Measurements from ENCODE around the gene KCTD8. TPM values are rescaled to one million over a fixed set of nuclear protein-coding genes. Genes with fewer than 3 reads are reported as not detected.

The KCTD8 gene
- total RNA-seq, 1 donor from 2014 or later = 0.68 TPM

GRCh38 chr4:44228326-44228725, 220.3 kb downstream of the KCTD8 start:
- no peaks in the 10 kb centered on the region for H3K79me2 ChIP-seq (ENCODE audit: insufficient read depth, low read length)
- TF ChIP-seq CTCF (IDR thresholded peaks at IDR 0.05; ENCODE audit: insufficient read depth, low read depth, low read length) (no peak), EZH2 (IDR thresholded peaks at IDR 0.05; ENCODE audit: insufficient read depth, low read length) (no peak)
- no peak overlapping the region for H3K9ac ChIP-seq (ENCODE audit: low read length)
- no peaks in the 10 kb centered on the region for H3K4me1 Mint-ChIP-seq (ENCODE audit: low read depth, unreplicated experiment)
- H2AFZ ChIP-seq (ENCODE audit: low read depth, low read length) = no peak overlapping the region
- H3K27ac ChIP-seq (ENCODE audit: low read depth, low read length) = no peak overlapping the region
- no peak overlapping the region for H3K4me3 Mint-ChIP-seq (ENCODE audit: unreplicated experiment)
- no peak for DNase-seq (ENCODE audit: low read depth)
- no peak overlapping the region for H3K4me3 ChIP-seq (ENCODE audit: insufficient read depth, low read depth, low read length)
- H3K4me2 ChIP-seq (ENCODE audit: low read length) = no peak overlapping the region
- no peak overlapping the region for H3K27ac Mint-ChIP-seq (ENCODE audit: unreplicated experiment)
- H3K27me3 ChIP-seq (ENCODE audit: insufficient read depth, low read length) = no peaks in the 10 kb centered on the region
- H3K4me1 ChIP-seq (ENCODE audit: insufficient read depth, low read length) = no peaks in the 10 kb centered on the region
- H3K36me3 ChIP-seq (ENCODE audit: insufficient read depth, low read length) = no peaks in the 10 kb centered on the region
- H3K9me3 ChIP-seq (ENCODE audit: insufficient read depth, low read depth, low read length) = no peaks in the 10 kb centered on the region
- no peaks in the 10 kb centered on the region for H4K20me1 ChIP-seq (ENCODE audit: insufficient read depth, low read length)
- peaks cover 5% of the 10 kb centered on the region for H3K9me3 Mint-ChIP-seq (ENCODE audit: unreplicated experiment)
- H3K27me3 Mint-ChIP-seq (ENCODE audit: low read depth, unreplicated experiment) = no peaks in the 10 kb centered on the region
- no peaks in the 10 kb centered on the region for H3K36me3 Mint-ChIP-seq (ENCODE audit: low read depth, unreplicated experiment)
- no peak for FAIRE-seq

- H3K4me1 ChIP-seq (ENCODE audit: insufficient read depth, low read length) = no peaks in the 10 kb centered on the region
- no peak overlapping the region for H3K27ac Mint-ChIP-seq (ENCODE audit: unreplicated experiment)
- H3K9me3 ChIP-seq (ENCODE audit: insufficient read depth, low read depth, low read length) = no peaks in the 10 kb centered on the region
- H3K79me2 ChIP-seq (ENCODE audit: insufficient read depth, low read length) = no peaks in the 10 kb centered on the region
- no peak for FAIRE-seq
- TF ChIP-seq EZH2 (IDR thresholded peaks at IDR 0.05; ENCODE audit: insufficient read depth, low read length) (no peak), CTCF (IDR thresholded peaks at IDR 0.05; ENCODE audit: insufficient read depth, low read depth, low read length) (no peak)
- no peaks in the 10 kb centered on the region for H3K27me3 Mint-ChIP-seq (ENCODE audit: low read depth, unreplicated experiment)
- peak; percentile 14 for DNase-seq (ENCODE audit: low read depth)
- no peak overlapping the region for H3K27ac ChIP-seq (ENCODE audit: low read depth, low read length)
- no peaks in the 10 kb centered on the region for H3K27me3 ChIP-seq (ENCODE audit: insufficient read depth, low read length)
- no peak overlapping the region for H3K4me2 ChIP-seq (ENCODE audit: low read length)
- H4K20me1 ChIP-seq (ENCODE audit: insufficient read depth, low read length) = no peaks in the 10 kb centered on the region
- no peak overlapping the region for H3K9ac ChIP-seq (ENCODE audit: low read length)
- H3K36me3 Mint-ChIP-seq (ENCODE audit: low read depth, unreplicated experiment) = no peaks in the 10 kb centered on the region
- H3K9me3 Mint-ChIP-seq (ENCODE audit: unreplicated experiment) = peaks cover 5% of the 10 kb centered on the region
- H2AFZ ChIP-seq (ENCODE audit: low read depth, low read length) = no peak overlapping the region
- H3K4me1 Mint-ChIP-seq (ENCODE audit: low read depth, unreplicated experiment) = no peaks in the 10 kb centered on the region
- no peaks in the 10 kb centered on the region for H3K36me3 ChIP-seq (ENCODE audit: insufficient read depth, low read length)
- H3K4me3 Mint-ChIP-seq (ENCODE audit: unreplicated experiment) = no peak overlapping the region
- no peak overlapping the region for H3K4me3 ChIP-seq (ENCODE audit: insufficient read depth, low read depth, low read length)
Measured at GRCh38 chr4:44221407-44221806, 227.2 kb downstream of the KCTD8 start.

GRCh38 chr4:44210750-44211149, 237.9 kb downstream of the KCTD8 start:
- H3K4me2 ChIP-seq (ENCODE audit: low read length) = no peak overlapping the region
- FAIRE-seq (no peak), DNase-seq (ENCODE audit: low read depth) (no peak)
- TF ChIP-seq CTCF (IDR thresholded peaks at IDR 0.05; ENCODE audit: insufficient read depth, low read depth, low read length) = no peak
- no peak for TF ChIP-seq EZH2 (IDR thresholded peaks at IDR 0.05; ENCODE audit: insufficient read depth, low read length)
- no peak overlapping the region for H3K4me3 ChIP-seq (ENCODE audit: insufficient read depth, low read depth, low read length)
- H3K9me3 ChIP-seq (ENCODE audit: insufficient read depth, low read depth, low read length) = no peaks in the 10 kb centered on the region
- H3K27ac Mint-ChIP-seq (ENCODE audit: unreplicated experiment) = no peak overlapping the region
- H3K9me3 Mint-ChIP-seq (ENCODE audit: unreplicated experiment) = no peaks in the 10 kb centered on the region
- no peaks in the 10 kb centered on the region for H4K20me1 ChIP-seq (ENCODE audit: insufficient read depth, low read length)
- H3K4me3 Mint-ChIP-seq (ENCODE audit: unreplicated experiment) = no peak overlapping the region
- H3K27me3 Mint-ChIP-seq (ENCODE audit: low read depth, unreplicated experiment) = no peaks in the 10 kb centered on the region
- no peaks in the 10 kb centered on the region for H3K27me3 ChIP-seq (ENCODE audit: insufficient read depth, low read length)
- H3K79me2 ChIP-seq (ENCODE audit: insufficient read depth, low read length) = no peaks in the 10 kb centered on the region
- H3K36me3 ChIP-seq (ENCODE audit: insufficient read depth, low read length) = no peaks in the 10 kb centered on the region
- H3K36me3 Mint-ChIP-seq (ENCODE audit: low read depth, unreplicated experiment) = no peaks in the 10 kb centered on the region
- H2AFZ ChIP-seq (ENCODE audit: low read depth, low read length) = no peak overlapping the region
- no peaks in the 10 kb centered on the region for H3K4me1 ChIP-seq (ENCODE audit: insufficient read depth, low read length)
- H3K4me1 Mint-ChIP-seq (ENCODE audit: low read depth, unreplicated experiment) = no peaks in the 10 kb centered on the region
- H3K27ac ChIP-seq (ENCODE audit: low read depth, low read length) = no peak overlapping the region
- H3K9ac ChIP-seq (ENCODE audit: low read length) = no peak overlapping the region
